Sigmoid colon (tissue), 7 donors: ENCODE data around the gene TRMT112. TPM values are rescaled to one million over a fixed set of nuclear protein-coding genes. Genes with fewer than 3 reads are reported as not detected.

ENCODE experiments used
- DNase-seq: peaks from one replicate; pipeline ENCODE4 v3.0.0-alpha.2; 2019
- H3K27ac ChIP-seq, 4 donors: fragments of 200-600 bp; sonication (generic); one replicate each; pipeline ENCODE4 v1.5.1; 2016 to 2019; ENCODE audit warnings: mild to moderate bottlenecking in 1 of 4
- H3K27me3 ChIP-seq, 3 donors: fragments of 200-600 bp; sonication (generic); one replicate each; pipeline ENCODE4 v1.5.1; 2019; ENCODE audit warnings: mild to moderate bottlenecking in 1 of 3
- H3K36me3 ChIP-seq, 4 donors: fragments of 200-600 bp; sonication (generic); one replicate each; pipeline ENCODE4 v1.5.1; 2016 to 2019
- H3K4me1 ChIP-seq, 4 donors: fragments of 200-600 bp; sonication (generic); one replicate each; pipeline ENCODE4 v1.5.1; 2017 to 2019
- H3K4me3 ChIP-seq, 4 donors: fragments of 200-600 bp; sonication (generic); one replicate each; pipeline ENCODE4 v1.5.1; 2017 to 2019; ENCODE audit warnings: mild to moderate bottlenecking in 2 of 4, moderate library complexity in 1 of 4
- H3K9me3 ChIP-seq, 4 donors: fragments of 200-600 bp in 3 of 4; sonication (generic) in 3 of 4; one replicate each; pipeline versions ENCODE4 v1.5.1 to v1.6.1; 2013 to 2019
- CTCF ChIP-seq, 4 experiments: fragments of 450-650 bp in 3 of 4; fragments of 200-600 bp in 1 of 4; IDR thresholded peaks; one replicate each; pipeline ENCODE4 v1.5.1; 2016 to 2019; ENCODE audit warnings: antibody characterized with exemption in 4 of 4, mild to moderate bottlenecking in 3 of 4, moderate library complexity in 2 of 4
- EP300 ChIP-seq, 4 donors: sonication (generic); formaldehyde crosslinking; IDR thresholded peaks; one replicate each; pipeline ENCODE4 v1.6.1; 2017; ENCODE audit warnings: antibody characterized with exemption in 4 of 4
- POLR2A ChIP-seq, 2 donors: fragments of 450-650 bp; IDR thresholded peaks; one replicate each; pipeline ENCODE4 v1.6.1; 2016; ENCODE audit warnings: antibody characterized with exemption in 2 of 2, mild to moderate bottlenecking in 2 of 2, moderate library complexity in 2 of 2
- POLR2AphosphoS5 ChIP-seq, 4 donors: sonication (generic); formaldehyde crosslinking; IDR thresholded peaks; one replicate each; pipeline ENCODE4 v1.6.1; 2017; ENCODE audit warnings: antibody characterized with exemption in 4 of 4
- WGBS, 2 donors: extraction: QIAGEN DNeasy Blood & Tissue Kit; methylation state at CpG; one replicate each; pipeline ENCODE4 v1.1.7; 2013; 5-methylcytosine and 5-hydroxymethylcytosine counted together
- intact Hi-C: fragments of 100-400 bp; cut with DNase I; formaldehyde crosslinking; loops from one replicate; pipeline ENCODE4 v1.15.1; 2023
- polyA plus RNA-seq, 3 donors: library from polyadenylated mRNA; stranded (reverse); fragments of 200-250 nt; gene quantifications; one replicate each; pipeline ENCODE4 v1.2.3, GENCODE V29; 2013
- total RNA-seq, 4 donors: library from RNA; depleted of rRNA; stranded (reverse); fragments of >200 nt; gene quantifications; one replicate each; pipeline ENCODE4 v1.1.0, GENCODE V29; 2016
- donor health status: healthy with polysubstance abuse.
- donor health status: Bipolar disorder and iron deficiency.
- donor health status: healthy.

Gene TRMT112
- total and polyA plus RNA-seq, 7 donors = 148 to 353 (median 232) TPM

GRCh38 chr11:64351136-64351631 lies 33.8 kb upstream of the TRMT112 start:
- TF ChIP-seq EP300 (IDR thresholded peaks at IDR 0.05) (no peak), POLR2A (IDR thresholded peaks at IDR 0.05) (no peak), POLR2AphosphoS5 (IDR thresholded peaks at IDR 0.05) (no peak), CTCF (IDR thresholded peaks at IDR 0.05) (no peak)
- Histone ChIP-seq H3K9me3 (no peaks in the 10 kb centered on the region), H3K4me3 (no peak overlapping the region), H3K4me1 (peaks cover 0 to 17% (median 12%) of the 10 kb centered on the region in 4 donors), H3K27ac (no peak overlapping the region), H3K27me3 (no peaks in the 10 kb centered on the region), H3K36me3 (no peaks in the 10 kb centered on the region)
- DNase-seq = no peak
- WGBS, 2 donors = 87 to 92% methylated on average over 18 of the region's 18 CpGs
- intact Hi-C loops = no loop called here

DNA sequence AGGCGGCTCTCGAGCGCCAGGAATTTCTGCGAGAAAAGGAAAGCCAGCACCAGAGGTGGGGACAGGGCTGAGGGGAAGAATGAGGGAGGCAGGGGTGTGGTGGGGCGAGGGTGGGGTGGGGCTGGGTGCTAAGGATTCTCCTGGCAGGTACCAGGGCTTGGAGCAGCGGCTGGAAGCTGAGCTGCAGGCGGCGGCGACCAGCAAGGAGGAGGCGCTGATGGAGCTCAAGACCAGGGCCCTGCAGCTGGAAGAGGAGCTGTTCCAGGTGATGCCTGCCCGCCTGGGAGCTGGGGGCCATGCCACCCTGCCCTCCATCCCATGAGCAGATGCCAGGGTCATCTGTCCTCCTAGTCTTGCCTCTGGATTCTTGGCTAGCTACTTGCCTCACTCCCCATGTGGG lies 32.0 kb upstream of the TRMT112 start:
- TF ChIP-seq CTCF (IDR thresholded peaks at IDR 0.05) = no peak
- TF ChIP-seq POLR2A (IDR thresholded peaks at IDR 0.05) = no peak
- no peak for TF ChIP-seq EP300 (IDR thresholded peaks at IDR 0.05)
- TF ChIP-seq POLR2AphosphoS5 (IDR thresholded peaks at IDR 0.05) = no peak
- DNase-seq = no peak
- 75 to 86% methylated on average over 11 of the region's 11 CpGs for WGBS, 2 donors
- H3K4me3 ChIP-seq = no peak overlapping the region
- intact Hi-C loops = no loop called here
- no peaks in the 10 kb centered on the region for H3K9me3 ChIP-seq
- no peaks in the 10 kb centered on the region for H3K36me3 ChIP-seq
- no peak overlapping the region for H3K27ac ChIP-seq
- no peaks in the 10 kb centered on the region for H3K27me3 ChIP-seq
- H3K4me1 ChIP-seq = peaks cover 0 to 1% (median 0%) of the 10 kb centered on the region in 4 donors

DNA sequence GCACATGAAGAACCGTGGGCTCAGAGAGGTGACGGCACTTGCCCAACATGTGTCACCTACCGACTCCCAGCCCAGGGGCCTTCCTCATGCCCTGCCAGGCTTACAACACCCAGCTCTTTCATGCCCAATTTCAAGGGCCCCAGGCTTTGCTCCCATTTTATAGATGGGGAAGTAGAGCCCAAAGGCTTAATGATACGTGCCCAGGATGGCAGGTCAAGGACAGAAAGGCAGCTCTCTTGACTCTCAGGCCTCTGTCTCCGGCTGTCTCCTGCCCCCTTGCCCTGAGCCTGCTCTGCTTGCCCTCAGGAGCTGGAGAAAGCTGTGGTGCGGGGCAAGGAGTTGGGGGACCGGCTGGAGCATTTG lies 31.6 kb upstream of the TRMT112 start:
- 83 to 93% methylated on average over 7 of the region's 7 CpGs for WGBS, 2 donors
- Histone ChIP-seq H3K9me3 (no peaks in the 10 kb centered on the region), H3K27me3 (no peaks in the 10 kb centered on the region), H3K4me1 (no peaks in the 10 kb centered on the region), H3K36me3 (no peaks in the 10 kb centered on the region), H3K27ac (no peak overlapping the region), H3K4me3 (no peak overlapping the region)
- no peak for TF ChIP-seq CTCF (IDR thresholded peaks at IDR 0.05)
- no peak for TF ChIP-seq POLR2AphosphoS5 (IDR thresholded peaks at IDR 0.05)
- TF ChIP-seq POLR2A (IDR thresholded peaks at IDR 0.05) = no peak
- TF ChIP-seq EP300 (IDR thresholded peaks at IDR 0.05) = no peak
- DNase-seq = no peak
- intact Hi-C loops = no loop called here

DNA sequence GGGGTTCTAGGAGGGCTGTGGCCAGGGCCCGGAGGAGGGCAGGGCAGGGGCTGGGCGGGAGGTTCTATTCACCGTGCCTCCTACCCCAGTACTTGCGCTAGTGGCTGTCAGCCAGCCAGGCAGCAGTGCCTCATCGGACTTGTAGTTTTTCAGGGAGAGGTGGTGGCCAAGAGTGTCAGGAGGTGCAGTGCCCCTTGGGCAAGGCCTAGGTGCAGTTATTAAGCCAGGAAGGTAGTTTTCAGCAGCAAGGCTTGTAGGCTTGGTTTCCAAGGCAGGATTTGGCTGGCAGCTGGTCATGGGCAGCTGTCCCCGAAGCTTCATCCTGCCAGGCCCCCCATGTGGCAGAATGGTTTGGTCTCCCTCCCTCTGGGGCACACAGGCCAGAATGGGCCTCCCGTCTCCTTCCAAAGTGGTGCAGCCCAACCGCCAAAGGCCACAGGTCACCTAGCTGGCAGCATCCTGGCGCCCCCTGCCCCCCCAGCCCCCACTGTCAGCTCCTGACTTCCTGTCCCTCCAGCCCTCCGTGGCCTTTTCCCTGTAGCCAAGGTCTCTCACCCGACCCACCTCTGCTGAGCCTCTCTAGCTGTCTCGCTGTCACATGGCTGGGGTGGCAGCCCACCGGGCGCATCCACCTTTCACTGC lies 31.1 kb upstream of the TRMT112 start:
- H3K4me3 ChIP-seq = no peak overlapping the region
- 48 to 80% methylated on average over 14 of the region's 14 CpGs for WGBS, 2 donors
- H3K9me3 ChIP-seq = no peaks in the 10 kb centered on the region
- no peak for DNase-seq
- no peaks in the 10 kb centered on the region for H3K36me3 ChIP-seq
- no peak overlapping the region for H3K27ac ChIP-seq
- TF ChIP-seq POLR2AphosphoS5 (IDR thresholded peaks at IDR 0.05) (no peak), POLR2A (IDR thresholded peaks at IDR 0.05) (no peak), EP300 (IDR thresholded peaks at IDR 0.05) (no peak), CTCF (IDR thresholded peaks at IDR 0.05) (no peak)
- H3K4me1 ChIP-seq = no peaks in the 10 kb centered on the region
- intact Hi-C loops = no loop called here
- H3K27me3 ChIP-seq = no peaks in the 10 kb centered on the region
